Measurements from ENCODE around the gene ANAPC4.
A peak's percentile ranks its signal among the peaks of the same experiment; 100 is the strongest.

Gene ANAPC4

DNA sequence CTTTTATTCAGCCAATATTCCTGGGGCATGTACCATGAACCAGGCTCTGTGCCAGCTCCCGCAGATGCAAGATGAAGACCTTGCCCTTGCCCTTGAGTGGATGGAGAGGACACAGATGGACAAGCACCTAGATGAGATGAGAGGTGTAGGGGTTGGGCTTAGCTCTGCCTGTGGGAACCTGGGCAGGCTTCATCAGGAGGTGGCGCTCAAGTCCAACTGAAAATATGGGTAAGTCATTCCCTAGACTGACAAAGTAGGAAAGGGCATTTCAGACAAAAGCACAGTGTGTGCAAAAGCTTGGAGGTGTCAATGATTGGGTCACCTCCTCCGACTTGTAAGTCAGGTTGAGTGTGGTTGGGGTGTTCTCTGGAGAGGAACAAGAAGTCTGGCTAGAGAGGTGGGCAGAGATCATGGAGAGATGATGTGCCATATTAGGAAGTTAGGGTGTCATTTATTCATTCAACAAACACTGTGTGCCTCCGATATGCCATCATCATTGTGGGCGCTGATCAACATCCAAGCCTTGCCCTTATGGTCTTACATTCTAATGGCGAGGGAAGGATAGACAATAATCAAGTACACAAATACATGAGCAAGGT is 64.6 kb downstream of the ANAPC4 start:
- DNase-seq (ENCODE audit: extremely low spot score), result peak; percentile 61
- POLR2A ChIA-PET, result no interaction called here

DNA sequence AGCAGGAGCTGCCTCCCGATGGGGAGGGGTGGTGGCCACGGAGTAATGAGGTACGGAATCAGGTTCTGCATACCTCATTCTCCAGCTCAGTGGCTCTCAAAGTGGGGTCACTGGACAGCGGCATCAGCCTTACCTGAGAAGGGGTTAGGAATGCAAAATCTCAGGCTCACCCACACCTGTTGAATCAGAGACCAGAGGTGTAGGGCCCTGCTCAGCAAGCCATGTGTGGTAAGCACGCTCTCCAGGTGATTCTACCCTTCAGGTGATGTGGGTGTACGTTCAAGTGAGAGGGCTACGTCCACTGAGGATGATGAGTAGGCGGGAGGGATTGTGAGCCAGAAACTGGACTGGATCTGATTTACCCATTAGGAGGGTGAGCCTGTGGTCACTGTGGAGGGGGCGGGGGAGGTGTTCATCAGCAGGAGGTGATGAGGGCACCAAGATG is 65.8 kb downstream of the ANAPC4 start:
- no peak for DNase-seq (ENCODE audit: extremely low spot score)
- ChIA-PET POLR2A (no interaction called here), CTCF (interaction anchor here (4.1 kb wide), 1 partner anchor 325 kb away, joined by 31 read pairs; no protein-coding TSS in a partner anchor)
- TF ChIP-seq SUZ12 (IDR thresholded peaks at IDR 0.05) (no peak), TARDBP (IDR thresholded peaks at IDR 0.05) (no peak), FOXA1 (IDR thresholded peaks at IDR 0.05) (no peak), FOXK2 (IDR thresholded peaks at IDR 0.05) (no peak), CTBP1 (IDR thresholded peaks at IDR 0.05; ENCODE audit: borderline replicate concordance) (no peak), NFRKB (IDR thresholded peaks at IDR 0.05) (no peak), FOXM1 (IDR thresholded peaks at IDR 0.05; ENCODE audit: borderline replicate concordance) (no peak), ELF4 (IDR thresholded peaks at IDR 0.05) (no peak), ARNT (IDR thresholded peaks at IDR 0.05) (no peak), L3MBTL2 (conservative IDR thresholded peaks at IDR 0.05) (no peak), ZNF384 (IDR thresholded peaks at IDR 0.05) (no peak)
- TF ChIP-seq, protein P1, sequence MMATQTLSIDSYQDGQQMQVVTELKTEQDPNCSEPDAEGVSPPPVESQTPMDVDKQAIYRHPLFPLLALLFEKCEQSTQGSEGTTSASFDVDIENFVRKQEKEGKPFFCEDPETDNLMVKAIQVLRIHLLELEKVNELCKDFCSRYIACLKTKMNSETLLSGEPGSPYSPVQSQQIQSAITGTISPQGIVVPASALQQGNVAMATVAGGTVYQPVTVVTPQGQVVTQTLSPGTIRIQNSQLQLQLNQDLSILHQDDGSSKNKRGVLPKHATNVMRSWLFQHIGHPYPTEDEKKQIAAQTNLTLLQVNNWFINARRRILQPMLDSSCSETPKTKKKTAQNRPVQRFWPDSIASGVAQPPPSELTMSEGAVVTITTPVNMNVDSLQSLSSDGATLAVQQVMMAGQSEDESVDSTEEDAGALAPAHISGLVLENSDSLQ (IDR thresholded peaks at IDR 0.05), result no peak

More for the DNA sequence above, 64.6 kb downstream of the ANAPC4 start:
- TF ChIP-seq CTBP1 (IDR thresholded peaks at IDR 0.05; ENCODE audit: borderline replicate concordance), result no peak
- CTCF ChIA-PET, result interaction anchor here (0.5 to 4.1 kb wide), 7 partner anchors 20 to 553 kb away, joined by 3 to 31 read pairs (median 3); no protein-coding TSS in a partner anchor

DNA sequence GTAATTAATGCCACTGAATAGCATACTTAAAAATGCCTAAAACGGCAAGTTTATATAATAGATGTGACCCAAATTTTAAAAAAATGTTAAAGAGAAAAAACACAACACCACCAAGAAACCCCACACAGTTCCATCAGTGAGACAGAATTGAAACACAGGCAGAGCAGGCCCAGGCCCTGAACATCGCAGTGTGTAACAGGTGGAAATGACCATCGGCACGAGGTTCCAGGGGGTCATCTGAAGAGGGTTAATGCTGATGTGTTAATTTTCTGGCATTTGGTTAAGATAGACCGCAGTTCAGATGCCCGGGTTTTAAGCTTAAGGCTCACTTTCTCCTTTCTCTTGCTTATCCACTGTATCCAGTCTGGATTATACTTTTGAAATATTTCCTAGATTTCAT is 66.8 kb downstream of the ANAPC4 start:
- DNase-seq (ENCODE audit: extremely low spot score), result no peak
- CTCF ChIA-PET, result no interaction called here
- no peak for TF ChIP-seq LEF1 (IDR thresholded peaks at IDR 0.05; ENCODE audit: borderline replicate concordance)
- TF ChIP-seq FOXK2 (IDR thresholded peaks at IDR 0.05), result no peak
- TF ChIP-seq BHLHE40 (IDR thresholded peaks at IDR 0.05; ENCODE audit: borderline replicate concordance), result no peak
- POLR2A ChIA-PET, result no interaction called here

DNA sequence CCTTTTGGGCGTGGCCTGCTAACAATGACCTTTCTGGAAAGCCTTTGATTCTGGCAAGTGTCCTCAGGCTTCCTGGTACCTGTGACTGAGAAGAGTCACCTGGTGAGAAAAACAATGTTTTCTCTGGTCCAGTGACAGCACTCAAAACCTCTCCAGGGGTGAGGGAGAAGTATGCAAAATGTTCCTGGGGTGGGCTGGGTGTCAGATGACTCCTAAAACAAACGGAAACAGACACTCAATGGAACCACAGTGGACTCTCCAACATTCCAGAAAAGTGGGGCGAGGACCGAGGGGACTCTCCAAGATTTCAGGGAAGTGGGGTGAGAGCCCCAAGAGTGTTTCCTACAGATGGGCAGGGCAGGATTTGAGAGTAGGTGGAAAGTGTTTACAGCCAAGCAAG is 69.5 kb downstream of the ANAPC4 start:
- no peak for DNase-seq (ENCODE audit: extremely low spot score)
- ChIA-PET CTCF (interaction anchor here (0.5 kb wide), 1 partner anchor 1038 kb away, joined by 3 read pairs; no protein-coding TSS in a partner anchor), POLR2A (no interaction called here)
- TF ChIP-seq LEF1 (IDR thresholded peaks at IDR 0.05; ENCODE audit: borderline replicate concordance) (no peak), ZNF384 (IDR thresholded peaks at IDR 0.05) (no peak), FOXK2 (IDR thresholded peaks at IDR 0.05) (no peak), FOXA1 (IDR thresholded peaks at IDR 0.05) (no peak), SP1 (IDR thresholded peaks at IDR 0.05) (no peak), HDGF (IDR thresholded peaks at IDR 0.05; ENCODE audit: borderline replicate concordance) (no peak)
- TF ChIP-seq, protein P1 (IDR thresholded peaks at IDR 0.05), result no peak

DNA sequence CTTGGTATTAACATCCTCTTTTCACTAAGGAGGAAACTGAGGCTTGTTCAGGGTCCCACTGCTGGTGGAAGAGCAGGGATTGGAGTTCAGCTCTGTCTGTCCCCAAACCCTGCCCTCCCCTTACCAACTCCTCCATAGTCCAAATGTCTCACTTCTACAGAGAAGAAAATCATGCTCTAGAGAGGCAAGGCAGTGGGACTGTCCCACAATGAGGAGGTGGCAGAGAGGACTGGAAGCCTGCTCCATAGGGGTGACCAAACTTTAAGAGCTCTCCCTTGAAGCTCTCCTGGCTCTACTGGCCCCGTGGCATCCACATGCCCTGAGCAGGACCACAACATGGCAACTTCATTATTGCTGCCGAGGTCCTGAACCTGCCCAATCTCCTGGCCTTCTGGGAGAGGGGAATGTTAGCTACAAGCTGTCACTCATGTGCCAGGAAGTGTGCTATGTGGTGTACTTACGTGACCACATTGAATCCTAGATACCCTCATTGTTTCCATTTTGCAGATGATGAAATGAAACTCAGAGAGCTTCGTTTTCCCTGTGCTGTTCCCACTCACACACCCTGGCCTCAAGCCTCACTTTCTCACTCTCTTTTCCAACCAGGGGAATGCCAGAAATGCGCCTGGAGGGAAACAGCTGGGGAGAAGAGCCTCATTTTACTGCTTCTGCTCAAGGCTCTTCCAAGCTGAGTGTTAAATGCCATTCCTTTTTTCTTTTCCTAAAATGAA is 71.5 kb downstream of the ANAPC4 start:
- ChIA-PET POLR2A (no interaction called here), CTCF (no interaction called here)
- TF ChIP-seq L3MBTL2 (conservative IDR thresholded peaks at IDR 0.05), result no peak
- no peak for TF ChIP-seq FOXK2 (IDR thresholded peaks at IDR 0.05)
- no peak for TF ChIP-seq CTBP1 (IDR thresholded peaks at IDR 0.05; ENCODE audit: borderline replicate concordance)
- TF ChIP-seq, protein P1 (IDR thresholded peaks at IDR 0.05), result no peak; the same call in 1 of the 2 replicates
- no peak for TF ChIP-seq SP1 (IDR thresholded peaks at IDR 0.05)
- TF ChIP-seq FOXA1 (IDR thresholded peaks at IDR 0.05), result no peak
- TF ChIP-seq HDGF (IDR thresholded peaks at IDR 0.05; ENCODE audit: borderline replicate concordance), result no peak
- no peak for DNase-seq (ENCODE audit: extremely low spot score)

DNA sequence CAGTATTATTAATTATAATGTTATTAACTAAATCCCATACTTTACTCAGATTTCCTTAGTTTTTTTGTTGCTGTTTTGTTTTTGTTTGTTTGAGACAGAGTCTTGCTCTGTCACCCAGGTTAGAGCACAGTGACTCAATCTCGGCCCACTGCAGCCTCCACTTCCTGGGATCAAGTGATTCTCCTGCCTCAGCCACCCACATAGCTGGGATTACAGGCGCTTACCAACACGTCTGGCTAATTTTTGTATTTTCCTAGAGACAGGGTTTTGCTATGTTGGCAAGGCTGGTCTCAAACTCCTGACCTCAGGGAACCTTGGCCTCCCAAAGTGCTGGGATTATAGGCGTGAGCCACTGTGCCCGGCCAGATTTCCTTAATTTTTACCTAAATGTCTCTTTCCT is 72.2 kb downstream of the ANAPC4 start:
- ChIA-PET POLR2A (no interaction called here), CTCF (no interaction called here)
- no peak for TF ChIP-seq SP1 (IDR thresholded peaks at IDR 0.05)
- TF ChIP-seq ELF4 (IDR thresholded peaks at IDR 0.05), result no peak
- no peak for TF ChIP-seq CTBP1 (IDR thresholded peaks at IDR 0.05; ENCODE audit: borderline replicate concordance)
- TF ChIP-seq ZNF384 (IDR thresholded peaks at IDR 0.05), result no peak
- no peak for TF ChIP-seq L3MBTL2 (conservative IDR thresholded peaks at IDR 0.05)
- no peak for TF ChIP-seq NFRKB (IDR thresholded peaks at IDR 0.05)
- TF ChIP-seq FOXA1 (IDR thresholded peaks at IDR 0.05), result no peak
- TF ChIP-seq SUZ12 (IDR thresholded peaks at IDR 0.05), result no peak
- no peak for TF ChIP-seq LEF1 (IDR thresholded peaks at IDR 0.05; ENCODE audit: borderline replicate concordance)
- no peak for TF ChIP-seq FOXM1 (IDR thresholded peaks at IDR 0.05; ENCODE audit: borderline replicate concordance)
- no peak for TF ChIP-seq BHLHE40 (IDR thresholded peaks at IDR 0.05; ENCODE audit: borderline replicate concordance)
- TF ChIP-seq, protein P1 (IDR thresholded peaks at IDR 0.05), result no peak
- no peak for DNase-seq (ENCODE audit: extremely low spot score)

Data from HEK293T (cell line).